Lower lobe of right lung (tissue), 2 donors: ENCODE measurements around the gene ABCG5. TPM values are rescaled to one million over a fixed set of nuclear protein-coding genes. Genes with fewer than 3 reads are reported as not detected.

Experiments
- ATAC-seq, 2 donors: fragments of 200-7000 bp; cut with Tn5 transposase; one replicate each; pipeline ENCODE4 v1.9.1; 2020 to 2022; ENCODE audit warnings: mild to moderate bottlenecking in 2 of 2, moderate library complexity in 2 of 2
- DNase-seq: peaks from one replicate; pipeline ENCODE4 v3.0.0-alpha.2; 2020
- H3K27ac ChIP-seq: fragments of 200-600 bp; one replicate; pipeline ENCODE4 v1.8.0; 2022
- H3K27me3 ChIP-seq: fragments of 200-600 bp; one replicate; pipeline ENCODE4 v1.8.0; 2022; ENCODE audit warnings: low read depth
- H3K36me3 ChIP-seq: fragments of 200-600 bp; one replicate; pipeline ENCODE4 v1.8.0; 2022; ENCODE audit warnings: mild to moderate bottlenecking
- H3K4me1 ChIP-seq: fragments of 200-600 bp; one replicate; pipeline ENCODE4 v1.8.0; 2022
- H3K4me3 ChIP-seq: fragments of 200-600 bp; one replicate; pipeline ENCODE4 v1.8.0; 2022; ENCODE audit warnings: mild to moderate bottlenecking
- H3K9me3 ChIP-seq: fragments of 200-600 bp; one replicate; pipeline ENCODE4 v1.8.0; 2022
- CTCF ChIP-seq: fragments of 200-600 bp; IDR thresholded peaks from one replicate; pipeline ENCODE4 v1.8.0; 2022; ENCODE audit warnings: antibody characterized with exemption, mild to moderate bottlenecking
- intact Hi-C: fragments of 100-400 bp; cut with DNase I; formaldehyde crosslinking; loops from one replicate; pipeline ENCODE4 v1.11.0; 2022
- total RNA-seq: library from RNA; stranded (reverse); fragmentation: NEBNext Ultra II Directional; extraction: Animal tissue kit (Norgen Biotek cat#: 25700); gene quantifications from one replicate; pipeline ENCODE4 v1.2.1, GENCODE V29; 2021
- donor health status: DM: no; HTN: yes; CAD: no; lungs with severe emphysema.

Gene ABCG5
- total RNA-seq, 1 donor from 2014 or later = not detected

GRCh38 chr2:43880952-43881351, 42.3 kb upstream of the ABCG5 start:
- DNase-seq = no peak
- no peak for TF ChIP-seq CTCF
- Histone ChIP-seq H3K36me3 (no peaks in the 10 kb centered on the region), H3K4me3 (no peak overlapping the region), H3K27me3 (no peaks in the 10 kb centered on the region), H3K27ac (peak overlapping the region; percentile 24), H3K4me1 (peaks cover 26% of the 10 kb centered on the region), H3K9me3 (no peaks in the 10 kb centered on the region)
- intact Hi-C loops = no loop called here
- ATAC-seq = no peak

GRCh38 chr2:43880471-43880870, 41.8 kb upstream of the ABCG5 start:
- intact Hi-C loops = no loop called here
- H3K36me3 ChIP-seq = no peaks in the 10 kb centered on the region
- no peak overlapping the region for H3K4me3 ChIP-seq
- no peaks in the 10 kb centered on the region for H3K27me3 ChIP-seq
- no peak for TF ChIP-seq CTCF
- no peaks in the 10 kb centered on the region for H3K9me3 ChIP-seq
- ATAC-seq (no peak), DNase-seq (no peak)
- peaks cover 26% of the 10 kb centered on the region for H3K4me1 ChIP-seq
- no peak overlapping the region for H3K27ac ChIP-seq

- intact Hi-C loops = no loop called here
- no peak for TF ChIP-seq CTCF
- no peaks in the 10 kb centered on the region for H3K9me3 ChIP-seq
- DNase-seq (no peak), ATAC-seq (no peak)
- no peak overlapping the region for H3K27ac ChIP-seq
- H3K4me1 ChIP-seq = peaks cover 26% of the 10 kb centered on the region
- H3K4me3 ChIP-seq = no peak overlapping the region
- H3K27me3 ChIP-seq = no peaks in the 10 kb centered on the region
- no peaks in the 10 kb centered on the region for H3K36me3 ChIP-seq
Measured at GRCh38 chr2:43879261-43879660, 40.6 kb upstream of the ABCG5 start.

GRCh38 chr2:43877782-43878464, 39.3 kb upstream of the ABCG5 start:
- ATAC-seq = peak; percentile 80 to 86
- Histone ChIP-seq H3K4me3 (no peak overlapping the region), H3K9me3 (no peaks in the 10 kb centered on the region), H3K4me1 (peaks cover 25% of the 10 kb centered on the region), H3K27me3 (no peaks in the 10 kb centered on the region), H3K27ac (no peak overlapping the region), H3K36me3 (no peaks in the 10 kb centered on the region)
- intact Hi-C loops = no loop called here
- peak; percentile 64 for DNase-seq
- peak; percentile 96 for TF ChIP-seq CTCF

GRCh38 chr2:43874776-43875451, 36.3 kb upstream of the ABCG5 start:
- peaks cover 6% of the 10 kb centered on the region for H3K27me3 ChIP-seq
- no peak overlapping the region for H3K27ac ChIP-seq
- ATAC-seq = no peak
- H3K36me3 ChIP-seq = no peaks in the 10 kb centered on the region
- no peak for DNase-seq
- no peak for TF ChIP-seq CTCF
- no peak overlapping the region for H3K4me3 ChIP-seq
- no peaks in the 10 kb centered on the region for H3K9me3 ChIP-seq
- peaks cover 5% of the 10 kb centered on the region for H3K4me1 ChIP-seq
- intact Hi-C loops = no loop called here
